ENCODE data around the gene MPDZ. TPM values are rescaled to one million over a fixed set of nuclear protein-coding genes. Genes with fewer than 3 reads are reported as not detected.

MPDZ gene
- total RNA-seq, 1 donor from 2014 or later, result 31.0 TPM

DNA sequence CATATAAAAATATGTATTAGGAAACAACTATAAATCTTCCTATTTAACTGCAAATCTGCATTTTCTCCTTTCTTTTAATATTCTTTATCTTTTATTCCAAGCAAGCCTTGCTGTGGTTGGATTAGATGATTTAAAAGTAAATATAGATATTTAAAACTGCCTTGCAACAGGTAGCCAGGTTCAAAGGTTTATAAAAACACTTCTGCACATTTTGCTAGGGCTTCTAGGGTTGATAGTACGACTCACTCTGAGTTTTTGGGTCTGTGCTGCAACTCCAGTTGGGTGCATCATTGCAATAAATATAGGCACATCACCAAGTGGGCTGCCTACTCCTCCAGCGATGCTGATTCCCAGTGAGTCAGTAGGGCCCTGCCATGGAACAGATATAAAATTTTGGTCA lies 167.7 kb downstream of the MPDZ start:
- H3K27ac Mint-ChIP-seq (ENCODE audit: unreplicated experiment), result no peak overlapping the region
- no peak for FAIRE-seq
- peaks cover 6% of the 10 kb centered on the region for H3K36me3 Mint-ChIP-seq (ENCODE audit: low read depth, unreplicated experiment)
- no peak for DNase-seq (ENCODE audit: low read depth)
- H3K36me3 ChIP-seq (ENCODE audit: insufficient read depth, low read length), result peaks cover 22% of the 10 kb centered on the region
- H2AFZ ChIP-seq (ENCODE audit: low read depth, low read length), result no peak overlapping the region
- no peak overlapping the region for H3K4me3 ChIP-seq (ENCODE audit: insufficient read depth, low read depth, low read length)
- H3K27me3 ChIP-seq (ENCODE audit: insufficient read depth, low read length), result no peaks in the 10 kb centered on the region
- H3K4me3 Mint-ChIP-seq (ENCODE audit: unreplicated experiment), result no peak overlapping the region
- H3K27ac ChIP-seq (ENCODE audit: low read depth, low read length), result no peak overlapping the region
- H3K9ac ChIP-seq (ENCODE audit: low read length), result no peak overlapping the region
- H3K9me3 Mint-ChIP-seq (ENCODE audit: unreplicated experiment), result no peaks in the 10 kb centered on the region
- peaks cover 16% of the 10 kb centered on the region for H3K4me1 Mint-ChIP-seq (ENCODE audit: low read depth, unreplicated experiment)
- no peak overlapping the region for H3K4me2 ChIP-seq (ENCODE audit: low read length)
- H3K27me3 Mint-ChIP-seq (ENCODE audit: low read depth, unreplicated experiment), result no peaks in the 10 kb centered on the region
- no peaks in the 10 kb centered on the region for H3K9me3 ChIP-seq (ENCODE audit: insufficient read depth, low read depth, low read length)
- H3K4me1 ChIP-seq (ENCODE audit: insufficient read depth, low read length), result peaks cover 9% of the 10 kb centered on the region
- no peaks in the 10 kb centered on the region for H3K79me2 ChIP-seq (ENCODE audit: insufficient read depth, low read length)
- TF ChIP-seq, protein P1, sequence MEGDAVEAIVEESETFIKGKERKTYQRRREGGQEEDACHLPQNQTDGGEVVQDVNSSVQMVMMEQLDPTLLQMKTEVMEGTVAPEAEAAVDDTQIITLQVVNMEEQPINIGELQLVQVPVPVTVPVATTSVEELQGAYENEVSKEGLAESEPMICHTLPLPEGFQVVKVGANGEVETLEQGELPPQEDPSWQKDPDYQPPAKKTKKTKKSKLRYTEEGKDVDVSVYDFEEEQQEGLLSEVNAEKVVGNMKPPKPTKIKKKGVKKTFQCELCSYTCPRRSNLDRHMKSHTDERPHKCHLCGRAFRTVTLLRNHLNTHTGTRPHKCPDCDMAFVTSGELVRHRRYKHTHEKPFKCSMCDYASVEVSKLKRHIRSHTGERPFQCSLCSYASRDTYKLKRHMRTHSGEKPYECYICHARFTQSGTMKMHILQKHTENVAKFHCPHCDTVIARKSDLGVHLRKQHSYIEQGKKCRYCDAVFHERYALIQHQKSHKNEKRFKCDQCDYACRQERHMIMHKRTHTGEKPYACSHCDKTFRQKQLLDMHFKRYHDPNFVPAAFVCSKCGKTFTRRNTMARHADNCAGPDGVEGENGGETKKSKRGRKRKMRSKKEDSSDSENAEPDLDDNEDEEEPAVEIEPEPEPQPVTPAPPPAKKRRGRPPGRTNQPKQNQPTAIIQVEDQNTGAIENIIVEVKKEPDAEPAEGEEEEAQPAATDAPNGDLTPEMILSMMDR (IDR thresholded peaks at IDR 0.05; ENCODE audit: insufficient read depth, low read depth, low read length), result no peak
- no peak for TF ChIP-seq EZH2 (IDR thresholded peaks at IDR 0.05; ENCODE audit: insufficient read depth, low read length)
- no peaks in the 10 kb centered on the region for H4K20me1 ChIP-seq (ENCODE audit: insufficient read depth, low read length)

DNA sequence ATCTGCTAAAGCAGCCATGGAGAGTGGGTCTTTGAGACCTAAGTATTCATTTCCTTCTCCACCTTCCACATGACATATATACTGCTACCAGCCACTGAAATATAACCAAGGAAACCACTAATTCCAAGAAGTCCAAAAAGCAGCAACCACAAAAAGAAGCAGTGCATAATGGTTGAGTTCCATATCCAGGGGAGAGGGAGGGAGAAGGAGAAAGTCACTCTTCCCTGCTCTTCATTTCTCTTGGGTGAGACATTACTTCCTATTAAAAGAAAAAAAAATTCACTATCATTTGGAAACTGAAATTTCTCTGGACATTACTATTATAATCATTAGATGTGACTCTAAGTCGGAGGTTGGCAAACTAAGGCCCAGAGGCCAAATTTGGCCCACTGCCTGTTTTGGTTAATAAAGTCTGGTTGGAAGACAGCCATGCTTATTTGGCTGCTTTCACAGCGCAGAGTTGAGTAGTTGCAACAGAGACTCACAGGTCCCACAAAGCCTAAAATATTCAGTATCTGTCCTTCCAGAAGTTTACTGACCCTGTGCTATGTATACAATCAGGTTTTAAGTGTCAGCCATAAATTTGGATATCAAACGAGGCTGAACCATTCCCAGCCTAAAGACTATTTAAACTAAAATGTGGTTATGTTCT lies 168.6 kb downstream of the MPDZ start:
- peak; percentile 31 for DNase-seq (ENCODE audit: low read depth)
- peaks cover 26% of the 10 kb centered on the region for H3K36me3 ChIP-seq (ENCODE audit: insufficient read depth, low read length)
- H3K4me3 Mint-ChIP-seq (ENCODE audit: unreplicated experiment), result no peak overlapping the region
- no peak overlapping the region for H3K4me2 ChIP-seq (ENCODE audit: low read length)
- no peaks in the 10 kb centered on the region for H3K27me3 Mint-ChIP-seq (ENCODE audit: low read depth, unreplicated experiment)
- no peaks in the 10 kb centered on the region for H3K9me3 ChIP-seq (ENCODE audit: insufficient read depth, low read depth, low read length)
- no peak overlapping the region for H2AFZ ChIP-seq (ENCODE audit: low read depth, low read length)
- H3K27me3 ChIP-seq (ENCODE audit: insufficient read depth, low read length), result no peaks in the 10 kb centered on the region
- H3K4me3 ChIP-seq (ENCODE audit: insufficient read depth, low read depth, low read length), result no peak overlapping the region
- no peaks in the 10 kb centered on the region for H3K9me3 Mint-ChIP-seq (ENCODE audit: unreplicated experiment)
- no peak for FAIRE-seq
- no peak overlapping the region for H3K27ac ChIP-seq (ENCODE audit: low read depth, low read length)
- H3K4me1 ChIP-seq (ENCODE audit: insufficient read depth, low read length), result peaks cover 9% of the 10 kb centered on the region
- no peaks in the 10 kb centered on the region for H4K20me1 ChIP-seq (ENCODE audit: insufficient read depth, low read length)
- no peak overlapping the region for H3K9ac ChIP-seq (ENCODE audit: low read length)
- no peaks in the 10 kb centered on the region for H3K79me2 ChIP-seq (ENCODE audit: insufficient read depth, low read length)
- TF ChIP-seq, protein P1 (IDR thresholded peaks at IDR 0.05; ENCODE audit: insufficient read depth, low read depth, low read length), result no peak
- no peak for TF ChIP-seq EZH2 (IDR thresholded peaks at IDR 0.05; ENCODE audit: insufficient read depth, low read length)
- H3K27ac Mint-ChIP-seq (ENCODE audit: unreplicated experiment), result no peak overlapping the region
- peaks cover 6% of the 10 kb centered on the region for H3K36me3 Mint-ChIP-seq (ENCODE audit: low read depth, unreplicated experiment)
- peaks cover 16% of the 10 kb centered on the region for H3K4me1 Mint-ChIP-seq (ENCODE audit: low read depth, unreplicated experiment)

DNA sequence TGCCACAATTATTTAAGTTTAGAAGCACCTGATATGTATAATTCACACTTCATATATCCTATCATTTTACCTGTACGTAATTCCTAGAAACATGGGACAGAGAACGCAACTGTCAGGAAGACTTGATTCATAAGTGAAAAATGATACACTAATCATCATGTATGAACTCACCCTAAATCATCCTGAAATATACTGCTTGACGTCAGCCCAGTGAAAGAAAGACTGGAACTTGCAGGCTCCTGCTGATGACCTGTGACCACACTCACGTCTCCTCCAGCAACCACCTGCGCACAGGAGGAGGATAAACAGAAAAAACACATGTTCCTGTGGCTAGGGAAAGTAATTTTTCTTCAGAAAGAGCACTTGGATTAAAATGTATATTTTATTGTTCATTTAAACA lies 169.7 kb downstream of the MPDZ start:
- H3K9me3 Mint-ChIP-seq (ENCODE audit: unreplicated experiment), result no peaks in the 10 kb centered on the region
- Histone ChIP-seq H4K20me1 (ENCODE audit: insufficient read depth, low read length) (no peaks in the 10 kb centered on the region), H2AFZ (ENCODE audit: low read depth, low read length) (no peak overlapping the region), H3K27me3 (ENCODE audit: insufficient read depth, low read length) (no peaks in the 10 kb centered on the region), H3K4me1 (ENCODE audit: insufficient read depth, low read length) (peaks cover 9% of the 10 kb centered on the region), H3K36me3 (ENCODE audit: insufficient read depth, low read length) (peaks cover 27% of the 10 kb centered on the region), H3K27ac (ENCODE audit: low read depth, low read length) (no peak overlapping the region), H3K79me2 (ENCODE audit: insufficient read depth, low read length) (no peaks in the 10 kb centered on the region), H3K4me3 (ENCODE audit: insufficient read depth, low read depth, low read length) (no peak overlapping the region), H3K9me3 (ENCODE audit: insufficient read depth, low read depth, low read length) (no peaks in the 10 kb centered on the region), H3K9ac (ENCODE audit: low read length) (no peak overlapping the region), H3K4me2 (ENCODE audit: low read length) (no peak overlapping the region)
- FAIRE-seq, result no peak
- H3K27ac Mint-ChIP-seq (ENCODE audit: unreplicated experiment), result no peak overlapping the region
- peaks cover 16% of the 10 kb centered on the region for H3K4me1 Mint-ChIP-seq (ENCODE audit: low read depth, unreplicated experiment)
- H3K36me3 Mint-ChIP-seq (ENCODE audit: low read depth, unreplicated experiment), result peaks cover 6% of the 10 kb centered on the region
- no peak overlapping the region for H3K4me3 Mint-ChIP-seq (ENCODE audit: unreplicated experiment)
- DNase-seq (ENCODE audit: low read depth), result no peak
- H3K27me3 Mint-ChIP-seq (ENCODE audit: low read depth, unreplicated experiment), result no peaks in the 10 kb centered on the region
- TF ChIP-seq, protein P1 (IDR thresholded peaks at IDR 0.05; ENCODE audit: insufficient read depth, low read depth, low read length), result no peak
- no peak for TF ChIP-seq EZH2 (IDR thresholded peaks at IDR 0.05; ENCODE audit: insufficient read depth, low read length)

Data from astrocyte (in vitro differentiated cells and primary cell).